Mucosa of rectum (tissue), 2 donors: Measurements from ENCODE around the gene FAM83E.
"Not testable (repeated sequence)": the region's sequence is repeated elsewhere in the genome, so short reads cannot be mapped to it uniquely, and the experiment has no call there.

Experiments
- H3K27ac ChIP-seq, 2 donors: one replicate each; pipeline ENCODE4 v1.7.0; 2013; ENCODE audit warnings: inconsistent platforms in 2 of 2, low read depth in 2 of 2, low read length in 2 of 2
- H3K27me3 ChIP-seq, 2 donors: one replicate each; pipeline ENCODE4 v1.7.0; 2013; ENCODE audit warnings: low read length in 2 of 2; ENCODE audit not compliant: control insufficient read depth in 2 of 2, insufficient read depth in 2 of 2
- H3K36me3 ChIP-seq, 2 donors: one replicate each; pipeline ENCODE4 v1.7.0; 2013; ENCODE audit warnings: low read length in 2 of 2; ENCODE audit not compliant: control insufficient read depth in 2 of 2, insufficient read depth in 2 of 2
- H3K4me1 ChIP-seq, 2 donors: one replicate each; pipeline ENCODE4 v1.7.0; 2013; ENCODE audit warnings: low read length in 2 of 2, mild to moderate bottlenecking in 1 of 2; ENCODE audit not compliant: control insufficient read depth in 2 of 2, insufficient read depth in 2 of 2
- H3K4me3 ChIP-seq, 2 donors: one replicate each; pipeline ENCODE4 v1.7.0; 2013; ENCODE audit warnings: low read length in 2 of 2
- H3K9ac ChIP-seq, 2 donors: one replicate each; pipeline ENCODE4 v1.7.0; 2013; ENCODE audit warnings: low read length in 2 of 2, low read depth in 1 of 2, mild to moderate bottlenecking in 1 of 2
- H3K9me3 ChIP-seq, 2 donors: one replicate each; pipeline ENCODE4 v1.7.0; 2013; ENCODE audit warnings: low read length in 2 of 2; ENCODE audit not compliant: control insufficient read depth in 2 of 2
- donor health status: healthy.
- donor health status: Normal muscosa, but diverticular disease.

FAM83E gene

DNA sequence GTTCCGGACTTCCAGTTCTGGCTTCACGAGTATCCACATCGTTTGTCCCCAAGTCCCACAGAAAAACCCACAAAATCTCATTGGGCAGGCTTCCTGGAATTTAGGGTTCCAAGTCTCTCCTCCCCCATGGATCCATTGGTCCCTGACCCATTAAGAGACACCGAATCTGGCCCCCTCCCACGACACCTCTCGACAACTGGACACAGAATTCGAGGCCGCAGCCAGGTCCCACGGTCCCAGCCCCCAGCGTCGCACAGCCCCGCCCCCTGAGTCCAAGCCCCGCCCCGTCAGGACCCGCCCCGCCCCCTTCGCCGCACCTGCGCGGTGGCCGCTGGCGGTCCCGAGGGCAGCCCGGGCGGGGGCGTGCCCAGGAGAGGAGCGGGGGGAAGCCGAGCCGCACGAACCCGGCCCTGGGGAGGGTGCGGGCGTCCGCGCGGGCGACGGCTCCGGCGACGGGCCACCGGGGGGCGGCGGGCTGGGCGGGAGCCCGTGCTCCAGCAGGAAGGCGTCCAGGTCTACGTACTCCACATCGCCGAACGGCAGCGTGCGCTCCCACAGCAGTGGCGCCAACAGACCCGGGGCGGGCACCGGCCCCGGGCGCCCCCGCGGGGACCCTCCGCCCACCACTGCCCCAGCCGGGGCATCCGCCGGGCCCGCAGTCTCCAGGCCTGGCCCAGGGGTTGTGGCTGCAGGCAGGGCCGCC, 20.5 kb upstream of the FAM83E start:
- Histone ChIP-seq H3K9me3 (no peaks in the 10 kb centered on the region), H3K4me1 (peaks cover 42 to 47% of the 10 kb centered on the region in 2 donors), H3K27me3 (no peaks in the 10 kb centered on the region), H3K27ac (peak overlapping the region; percentile 97 to 98), H3K9ac (peak overlapping the region; percentile 87), H3K36me3 (peaks cover 6 to 16% of the 10 kb centered on the region in 2 donors), H3K4me3 (peak overlapping the region; percentile 86 to 89)

DNA sequence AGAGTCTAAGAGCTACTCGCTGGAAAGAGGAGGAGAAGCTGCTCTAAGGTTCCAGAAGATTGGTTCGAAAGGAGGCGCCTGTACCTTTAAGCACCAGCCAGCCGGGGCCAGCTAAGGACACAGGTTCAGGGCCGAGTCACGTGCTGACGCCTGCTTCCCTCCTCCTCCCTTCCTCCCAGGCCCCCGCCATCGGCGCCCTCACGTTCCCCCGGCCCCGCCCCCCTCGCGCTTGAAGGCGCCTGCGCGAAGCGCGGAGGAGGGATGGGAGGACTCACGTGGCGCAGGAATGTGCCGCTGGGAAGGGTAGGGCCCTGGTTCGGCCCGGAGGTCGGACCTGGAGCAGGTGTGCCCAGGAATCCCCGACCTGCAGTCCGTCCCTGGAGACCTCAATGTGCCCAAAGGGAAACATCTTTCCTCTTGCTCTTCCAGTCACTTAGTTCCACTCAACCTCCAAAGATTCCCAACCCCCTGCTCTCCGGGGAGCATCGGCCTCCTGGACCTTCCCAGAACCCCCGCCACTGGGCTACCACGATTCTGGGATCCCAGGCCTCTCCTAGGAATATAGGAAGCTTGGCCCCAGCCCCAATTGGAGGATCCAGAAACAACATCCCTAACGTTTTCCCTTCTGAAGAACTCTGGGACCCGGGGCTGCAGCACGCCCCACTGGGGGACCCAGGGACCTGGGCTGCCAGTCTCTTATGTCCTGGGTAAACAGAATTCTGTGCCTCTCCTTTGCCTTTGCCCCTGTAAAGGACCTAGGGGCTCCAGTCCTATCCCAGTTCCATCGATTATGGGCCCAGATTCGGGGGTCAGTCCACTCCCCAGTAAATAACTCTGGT, 19.8 kb upstream of the FAM83E start:
- Histone ChIP-seq H3K9ac (peak overlapping the region; percentile 49 to 71), H3K27me3 (no peaks in the 10 kb centered on the region), H3K4me1 (peaks cover 47 to 51% of the 10 kb centered on the region in 2 donors), H3K36me3 (peaks cover 6 to 16% of the 10 kb centered on the region in 2 donors), H3K27ac (peak overlapping the region; percentile 97 to 98), H3K4me3 (peak overlapping the region; percentile 54 to 75), H3K9me3 (no peaks in the 10 kb centered on the region)

DNA sequence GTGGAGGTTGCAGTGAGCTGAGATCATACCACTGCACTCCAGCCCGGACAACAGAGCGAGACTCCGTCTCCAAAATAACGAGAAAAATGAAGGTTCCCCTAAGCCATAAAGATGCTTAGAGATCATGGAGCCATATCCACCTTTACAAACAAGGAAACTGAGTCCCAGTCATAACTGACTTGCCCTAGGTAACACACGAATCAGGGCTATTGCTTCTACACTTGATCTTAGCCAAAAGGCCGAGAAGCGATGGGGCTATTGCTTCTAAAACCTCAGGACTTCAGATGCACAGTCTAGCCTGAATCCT, 19.1 kb upstream of the FAM83E start:
- H3K27me3 ChIP-seq, result no peaks in the 10 kb centered on the region
- H3K4me1 ChIP-seq, result peaks cover 45 to 52% of the 10 kb centered on the region in 2 donors
- peak overlapping the region; percentile 18 to 39 for H3K9ac ChIP-seq
- peaks cover 6 to 18% of the 10 kb centered on the region in 2 donors for H3K36me3 ChIP-seq
- peak overlapping the region; percentile 97 to 98 for H3K27ac ChIP-seq
- peak overlapping the region; percentile 44 to 75 for H3K4me3 ChIP-seq
- H3K9me3 ChIP-seq, result no peaks in the 10 kb centered on the region

DNA sequence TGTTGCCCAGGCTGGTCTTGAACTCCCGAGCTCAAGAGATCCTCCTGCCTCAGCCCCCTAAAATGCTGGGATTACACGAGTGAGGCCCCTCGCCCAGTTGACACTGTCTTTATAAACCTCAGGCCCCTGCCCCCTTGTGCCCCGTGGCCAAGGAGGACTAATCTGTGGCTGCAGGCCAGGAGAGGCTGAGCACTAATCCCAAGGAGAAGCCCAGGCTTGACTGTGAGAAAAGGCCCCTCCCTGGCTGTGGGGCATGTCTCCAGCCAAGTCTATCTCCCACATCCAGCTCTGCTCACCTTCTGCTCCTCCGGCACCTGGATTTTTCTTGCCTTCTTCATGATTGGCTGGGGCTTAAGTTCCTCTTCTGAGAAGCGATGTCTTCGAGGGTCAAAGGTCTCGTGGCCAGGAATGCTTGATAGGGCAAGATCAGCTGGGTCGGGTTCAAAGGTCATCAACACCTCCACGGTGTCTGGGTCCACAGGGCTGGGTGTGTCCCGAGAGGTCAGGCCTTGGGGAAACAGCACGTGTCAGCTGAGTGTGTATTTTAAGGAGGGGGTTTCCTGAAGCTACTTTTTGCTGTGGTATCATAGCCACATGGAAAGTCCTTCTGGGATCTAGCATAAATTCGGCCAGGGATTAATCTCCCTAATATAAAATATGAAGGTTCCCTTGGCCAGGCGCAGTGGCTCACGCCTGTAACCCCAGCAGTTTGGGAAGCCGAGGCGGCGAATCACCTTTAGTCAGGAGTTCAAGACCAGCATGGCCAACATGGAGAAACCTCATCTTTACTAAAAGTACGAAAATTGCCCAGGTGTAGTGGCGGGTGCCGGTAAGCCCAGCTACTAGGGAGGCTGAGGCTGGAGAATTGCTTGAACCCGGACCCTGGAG, 18.5 kb upstream of the FAM83E start:
- no peaks in the 10 kb centered on the region for H3K9me3 ChIP-seq
- peaks cover 8 to 18% of the 10 kb centered on the region in 2 donors for H3K36me3 ChIP-seq
- peak overlapping the region; percentile 44 to 75 for H3K4me3 ChIP-seq
- H3K27me3 ChIP-seq, result no peaks in the 10 kb centered on the region
- peaks cover 39 to 52% of the 10 kb centered on the region in 2 donors for H3K4me1 ChIP-seq
- H3K9ac ChIP-seq, result peak overlapping the region; percentile 14 to 39
- peak overlapping the region; percentile 97 to 98 for H3K27ac ChIP-seq

DNA sequence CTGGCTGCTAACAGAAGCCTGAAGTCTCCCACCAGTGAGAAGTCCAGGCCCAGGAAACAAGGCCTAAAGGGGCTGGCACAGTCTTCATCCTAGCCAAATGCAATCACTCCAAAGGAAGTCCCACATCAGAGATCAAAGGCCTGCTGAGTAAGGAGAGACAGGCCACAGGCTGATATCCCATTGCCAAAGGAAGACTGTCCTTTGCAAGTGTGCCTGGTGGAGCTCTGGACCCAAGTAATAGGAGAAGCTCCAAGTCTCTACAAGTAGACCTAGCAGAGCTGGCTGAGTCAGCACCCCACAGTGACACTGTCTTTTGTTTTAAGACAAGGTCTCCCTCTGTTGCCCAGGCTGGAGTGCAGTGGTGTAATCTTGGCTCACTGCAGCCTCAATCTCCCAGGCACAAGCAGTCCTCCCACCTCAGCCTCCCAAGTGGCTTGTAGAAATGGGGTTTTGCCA, 17.8 kb upstream of the FAM83E start:
- H3K4me3 ChIP-seq, result no peak overlapping the region
- no peak overlapping the region for H3K9ac ChIP-seq
- H3K4me1 ChIP-seq, result peaks cover 43 to 57% of the 10 kb centered on the region in 2 donors

DNA sequence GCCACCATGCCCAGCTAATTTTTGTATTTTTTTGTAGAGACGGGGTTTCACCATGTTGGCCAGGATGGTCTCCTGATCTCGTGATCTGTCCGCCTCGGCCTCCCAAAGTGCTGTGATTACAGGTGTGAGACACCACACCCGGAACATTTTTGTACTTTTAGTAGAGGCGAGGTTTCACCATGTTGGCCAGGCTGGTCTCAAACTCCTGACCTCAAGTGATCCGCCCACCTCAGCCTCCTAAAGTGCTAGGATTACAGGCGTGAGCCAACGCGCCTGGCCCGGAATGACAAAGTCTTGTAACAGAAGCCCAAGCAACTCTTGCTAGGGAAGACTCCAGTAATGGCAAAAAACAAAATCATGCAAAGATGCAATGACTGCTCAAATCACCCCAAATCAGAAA, 17.4 kb upstream of the FAM83E start:
- H3K9me3 ChIP-seq, H3K9ac ChIP-seq, H3K4me3 ChIP-seq, H3K27me3 ChIP-seq, H3K27ac ChIP-seq: not testable (repeated sequence)
- H3K36me3 ChIP-seq, result peaks cover 8 to 18% of the 10 kb centered on the region in 2 donors
- H3K4me1 ChIP-seq, result peaks cover 48 to 62% of the 10 kb centered on the region in 2 donors

More for the DNA sequence above, 17.8 kb upstream of the FAM83E start:
- H3K27me3 ChIP-seq, result no peaks in the 10 kb centered on the region
- H3K27ac ChIP-seq, result peak overlapping the region; percentile 97 to 98
- no peaks in the 10 kb centered on the region for H3K9me3 ChIP-seq
- peaks cover 8 to 18% of the 10 kb centered on the region in 2 donors for H3K36me3 ChIP-seq

DNA sequence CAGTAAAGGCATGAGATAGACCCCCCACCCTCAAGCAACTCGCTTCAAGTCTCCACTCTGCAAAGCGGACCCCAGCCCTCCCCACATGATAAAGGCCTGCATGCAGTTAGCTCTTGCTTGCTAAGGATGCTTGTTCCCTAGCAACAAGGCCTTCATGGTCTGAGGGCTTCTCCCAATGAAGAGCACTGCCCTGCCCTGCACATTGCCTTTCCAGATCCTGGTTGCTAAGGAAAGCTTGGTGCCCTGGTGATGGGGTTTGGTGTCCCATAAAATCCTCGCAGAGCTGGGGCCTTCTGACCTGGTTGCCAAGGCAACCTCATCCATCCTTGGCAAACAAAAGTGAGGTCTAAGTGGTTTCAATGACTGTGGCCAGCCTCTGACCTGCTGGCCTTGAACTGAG, 16.3 kb upstream of the FAM83E start:
- peaks cover 54 to 69% of the 10 kb centered on the region in 2 donors for H3K4me1 ChIP-seq
- H3K4me3 ChIP-seq, result peak overlapping the region in 1 of 2 donors; percentile 20
- no peaks in the 10 kb centered on the region for H3K27me3 ChIP-seq

DNA sequence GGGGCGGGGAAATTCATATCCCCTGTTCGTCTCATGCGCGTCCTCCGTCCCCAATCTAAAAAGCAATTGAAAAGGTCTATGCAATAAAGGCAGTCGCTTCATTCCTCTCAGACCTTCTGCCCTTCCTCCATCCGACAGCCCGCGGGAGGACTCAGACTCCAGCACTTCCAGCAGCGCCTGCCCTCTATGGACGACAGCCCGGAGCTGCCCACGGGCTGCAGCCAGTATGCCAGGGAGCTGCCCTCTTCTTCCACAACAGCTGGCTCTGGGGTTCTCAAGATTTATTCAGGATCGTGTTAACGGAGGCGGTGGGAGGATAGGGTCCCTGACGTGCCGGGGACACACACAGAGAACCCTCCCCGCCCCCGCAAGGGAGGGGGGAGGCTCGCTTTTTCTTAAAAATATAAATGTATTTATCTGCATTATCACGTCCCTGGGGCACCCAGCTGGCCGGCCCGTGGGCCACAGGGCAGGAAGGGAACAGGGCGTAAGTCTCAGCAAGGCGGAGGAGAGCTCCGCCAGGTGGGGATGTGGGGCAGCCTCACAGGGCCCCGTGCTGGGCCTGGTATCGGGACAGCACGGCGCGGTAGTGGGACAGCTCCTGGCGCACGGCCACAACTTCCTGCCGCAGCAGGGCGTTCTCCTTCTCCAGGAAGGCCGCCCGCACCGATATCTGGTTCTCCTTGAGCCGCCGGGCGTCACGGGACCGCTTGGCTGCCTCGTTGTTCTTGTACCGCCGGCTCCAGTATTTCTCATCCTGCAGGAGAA, 15.6 kb upstream of the FAM83E start:
- Histone ChIP-seq H3K36me3 (peaks cover 8 to 18% of the 10 kb centered on the region in 2 donors), H3K9ac (peak overlapping the region; percentile 34 to 68), H3K9me3 (no peaks in the 10 kb centered on the region), H3K4me1 (peaks cover 58 to 75% of the 10 kb centered on the region in 2 donors), H3K4me3 (peak overlapping the region in 1 of 2 donors; percentile 4), H3K27ac (peak overlapping the region; percentile 86 to 89), H3K27me3 (no peaks in the 10 kb centered on the region)

More for the DNA sequence above, 16.3 kb upstream of the FAM83E start:
- Histone ChIP-seq H3K36me3 (peaks cover 8 to 18% of the 10 kb centered on the region in 2 donors), H3K9ac (peak overlapping the region in 1 of 2 donors; percentile 68), H3K9me3 (no peaks in the 10 kb centered on the region), H3K27ac (peak overlapping the region; percentile 86 to 89)
